ENCODE measurements around the gene ACTR8.
A peak's percentile ranks its signal among the peaks of the same experiment; 100 is the strongest.

Gene ACTR8

DNA sequence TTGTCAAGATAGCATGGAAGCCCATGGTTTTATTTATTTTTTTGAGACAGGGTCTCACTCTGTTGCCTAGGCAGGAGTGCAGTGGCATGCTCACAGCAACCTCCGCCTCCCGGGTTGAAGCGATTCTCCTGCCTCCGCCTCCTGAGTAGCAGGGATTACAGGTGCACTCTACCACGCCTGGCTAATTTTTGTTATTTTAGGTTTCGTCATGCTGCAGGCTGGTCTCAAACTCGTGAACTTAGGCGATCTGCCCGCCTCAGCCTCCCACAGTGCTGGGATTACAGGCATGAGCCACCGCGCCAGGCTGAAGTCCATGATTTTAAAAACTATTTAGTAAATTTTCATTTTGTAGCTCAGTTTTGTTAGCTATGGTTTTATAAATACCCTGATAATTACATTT lies 2.7 kb upstream of the ACTR8 start:
- Histone ChIP-seq H3K27ac (no peak overlapping the region), H3K36me3 (peaks cover 52% of the 10 kb centered on the region), H3K27me3 (no peaks in the 10 kb centered on the region), H3K4me1 (ENCODE audit: control insufficient read depth in 1 of 2, insufficient read depth in 1 of 2, low read depth in 1 of 2, low read length in 1 of 2) (peaks cover 14 to 16% of the 10 kb centered on the region in 2 experiments), H3K4me3 (ENCODE audit: low read depth in 1 of 2, low read length in 1 of 2) (no peak overlapping the region), H3K9me3 (no peaks in the 10 kb centered on the region)
- TF ChIP-seq CTCF (IDR thresholded peaks at IDR 0.05): no peak

GRCh38 chr3:53883008-53883407 lies 1.1 kb upstream of the ACTR8 start:
- H3K9me3 ChIP-seq: no peaks in the 10 kb centered on the region
- peaks cover 14% of the 10 kb centered on the region in 2 experiments for H3K4me1 ChIP-seq (ENCODE audit: control insufficient read depth in 1 of 2, insufficient read depth in 1 of 2, low read depth in 1 of 2, low read length in 1 of 2)
- H3K27ac ChIP-seq: peak overlapping the region; percentile 84
- H3K27me3 ChIP-seq: no peaks in the 10 kb centered on the region
- no peak for TF ChIP-seq CTCF (IDR thresholded peaks at IDR 0.05)
- H3K36me3 ChIP-seq: peaks cover 63% of the 10 kb centered on the region
- no peak overlapping the region for H3K4me3 ChIP-seq (ENCODE audit: low read depth in 1 of 2, low read length in 1 of 2)

DNA sequence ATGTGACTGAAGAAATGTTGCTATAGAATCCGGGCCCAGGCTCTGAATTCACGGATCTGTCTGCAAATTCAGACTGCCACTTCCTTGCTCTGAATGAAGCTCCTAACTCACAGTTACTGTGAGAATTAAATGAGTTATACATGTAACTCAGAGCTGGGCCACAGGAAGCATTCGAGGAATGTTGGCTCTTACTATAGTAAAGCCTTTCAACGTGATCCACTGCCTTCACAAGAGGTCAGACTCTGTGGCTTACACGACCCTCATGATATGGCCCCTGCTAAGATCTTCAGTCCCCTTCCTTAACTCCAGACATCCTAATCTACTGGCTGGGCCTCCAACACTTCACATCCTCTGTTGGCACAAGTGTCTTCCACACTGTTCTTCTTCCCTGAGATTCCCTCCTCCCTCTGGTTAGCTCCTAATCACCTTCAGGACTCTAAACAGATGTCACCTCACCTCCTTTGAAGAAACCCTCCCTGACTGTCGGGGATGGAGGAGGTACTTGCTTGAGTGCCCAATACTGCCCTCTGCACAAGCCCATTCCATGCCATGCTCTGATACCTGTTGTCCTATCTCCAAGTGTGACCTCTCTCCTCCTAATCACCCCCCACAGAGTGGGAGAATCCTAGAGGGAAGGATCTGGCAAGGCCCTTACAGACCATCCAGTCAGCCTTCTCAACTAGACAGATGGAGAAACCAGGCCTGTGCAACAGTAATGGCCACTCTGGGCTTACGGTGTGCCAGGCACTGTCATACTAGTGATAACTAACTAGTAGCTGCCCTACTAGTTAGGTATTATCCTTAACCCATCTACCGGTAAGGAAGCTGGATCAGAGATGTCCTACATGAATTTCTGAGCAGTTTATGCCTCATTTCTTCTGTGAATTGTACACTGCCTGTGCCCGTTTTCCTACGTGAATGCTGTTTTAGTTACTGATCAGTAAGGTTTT lies 1.3 kb downstream of the ACTR8 start:
- Histone ChIP-seq H3K27ac (no peak overlapping the region), H3K27me3 (no peaks in the 10 kb centered on the region), H3K4me3 (ENCODE audit: low read depth in 1 of 2, low read length in 1 of 2) (peak overlapping the region; percentile 89 to 92), H3K36me3 (peaks cover 64% of the 10 kb centered on the region), H3K9me3 (no peaks in the 10 kb centered on the region), H3K4me1 (ENCODE audit: control insufficient read depth in 1 of 2, insufficient read depth in 1 of 2, low read depth in 1 of 2, low read length in 1 of 2) (peaks cover 14% of the 10 kb centered on the region in 2 experiments)
- no peak for TF ChIP-seq CTCF (IDR thresholded peaks at IDR 0.05)

GRCh38 chr3:53865732-53866499 lies 16.0 kb downstream of the ACTR8 start:
- Histone ChIP-seq H3K9me3 (no peaks in the 10 kb centered on the region), H3K4me3 (ENCODE audit: low read depth in 1 of 2, low read length in 1 of 2) (no peak overlapping the region), H3K36me3 (peaks cover 97% of the 10 kb centered on the region), H3K27me3 (no peaks in the 10 kb centered on the region), H3K4me1 (ENCODE audit: control insufficient read depth in 1 of 2, insufficient read depth in 1 of 2, low read depth in 1 of 2, low read length in 1 of 2) (no peaks in the 10 kb centered on the region), H3K27ac (no peak overlapping the region)
- TF ChIP-seq CTCF (IDR thresholded peaks at IDR 0.05): no peak

DNA sequence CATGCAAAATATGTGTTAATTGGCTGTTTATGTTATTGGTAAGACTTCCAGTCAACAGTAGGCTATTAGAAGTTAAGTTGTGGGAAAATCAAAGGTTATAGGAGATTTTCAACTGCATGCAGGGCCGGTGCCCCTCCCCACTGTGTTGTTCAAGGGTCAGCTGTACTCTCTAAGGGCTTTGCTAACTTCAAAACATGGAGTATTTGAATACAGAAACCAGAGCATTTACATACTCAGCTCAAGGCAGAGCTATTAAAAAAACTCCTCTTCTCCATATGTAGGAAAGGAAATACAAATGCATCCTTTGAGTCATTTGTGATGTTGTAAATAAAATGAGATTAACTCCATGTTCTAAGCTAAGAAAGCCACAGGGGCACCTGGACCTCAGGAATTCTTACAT lies 18.8 kb downstream of the ACTR8 start:
- Histone ChIP-seq H3K27me3 (no peaks in the 10 kb centered on the region), H3K9me3 (no peaks in the 10 kb centered on the region), H3K36me3 (peaks cover 87% of the 10 kb centered on the region), H3K27ac (no peak overlapping the region), H3K4me1 (ENCODE audit: control insufficient read depth in 1 of 2, insufficient read depth in 1 of 2, low read depth in 1 of 2, low read length in 1 of 2) (no peaks in the 10 kb centered on the region), H3K4me3 (ENCODE audit: low read depth in 1 of 2, low read length in 1 of 2) (no peak overlapping the region)
- TF ChIP-seq CTCF (IDR thresholded peaks at IDR 0.05): no peak
